Testis (tissue), 2 donors: Measurements from ENCODE around the gene IFNA2.

Source experiments
- POLR2A ChIP-seq: fragments of 450-650 bp; IDR thresholded peaks from one replicate; pipeline ENCODE4 v1.6.1; 2017; ENCODE audit warnings: antibody characterized with exemption, mild to moderate bottlenecking, moderate library complexity
- TF ChIP-seq, protein P1 (sequence below), 3 experiments: fragments of 450-650 bp in 2 of 3; fragments of 200-600 bp in 1 of 3; sonication (generic) in 1 of 3; IDR thresholded peaks; one replicate each; pipeline ENCODE4 v1.5.1; 2016 to 2019; ENCODE audit warnings: antibody characterized with exemption in 3 of 3, mild to moderate bottlenecking in 2 of 3, moderate library complexity in 1 of 3

DNA sequence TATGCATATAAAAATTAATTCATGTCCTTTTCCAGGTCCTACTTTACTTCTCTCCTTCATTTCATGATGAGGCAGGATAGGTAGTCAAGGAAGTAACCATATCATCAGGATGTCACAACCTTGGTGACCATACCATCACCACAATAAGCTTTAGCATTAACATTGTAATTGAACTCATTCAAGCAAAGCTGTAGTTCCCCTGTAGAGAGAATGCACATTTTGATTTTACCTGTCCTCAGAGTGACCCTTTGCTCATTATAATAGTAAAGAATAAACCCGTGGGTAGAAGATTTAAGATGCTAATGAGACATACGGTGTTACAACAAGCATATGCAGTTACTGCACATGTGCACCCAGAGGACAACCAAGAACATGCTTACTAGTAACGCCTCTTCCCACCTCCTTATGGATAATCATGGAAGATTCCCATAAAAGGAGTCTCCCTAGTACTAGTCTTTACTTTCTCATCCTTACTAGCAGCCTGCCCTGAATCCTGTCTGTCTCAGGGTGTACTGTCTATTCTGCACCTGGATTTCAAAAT is 36.7 kb downstream of the IFNA2 start:
- TF ChIP-seq, protein P1, sequence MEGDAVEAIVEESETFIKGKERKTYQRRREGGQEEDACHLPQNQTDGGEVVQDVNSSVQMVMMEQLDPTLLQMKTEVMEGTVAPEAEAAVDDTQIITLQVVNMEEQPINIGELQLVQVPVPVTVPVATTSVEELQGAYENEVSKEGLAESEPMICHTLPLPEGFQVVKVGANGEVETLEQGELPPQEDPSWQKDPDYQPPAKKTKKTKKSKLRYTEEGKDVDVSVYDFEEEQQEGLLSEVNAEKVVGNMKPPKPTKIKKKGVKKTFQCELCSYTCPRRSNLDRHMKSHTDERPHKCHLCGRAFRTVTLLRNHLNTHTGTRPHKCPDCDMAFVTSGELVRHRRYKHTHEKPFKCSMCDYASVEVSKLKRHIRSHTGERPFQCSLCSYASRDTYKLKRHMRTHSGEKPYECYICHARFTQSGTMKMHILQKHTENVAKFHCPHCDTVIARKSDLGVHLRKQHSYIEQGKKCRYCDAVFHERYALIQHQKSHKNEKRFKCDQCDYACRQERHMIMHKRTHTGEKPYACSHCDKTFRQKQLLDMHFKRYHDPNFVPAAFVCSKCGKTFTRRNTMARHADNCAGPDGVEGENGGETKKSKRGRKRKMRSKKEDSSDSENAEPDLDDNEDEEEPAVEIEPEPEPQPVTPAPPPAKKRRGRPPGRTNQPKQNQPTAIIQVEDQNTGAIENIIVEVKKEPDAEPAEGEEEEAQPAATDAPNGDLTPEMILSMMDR (IDR thresholded peaks at IDR 0.05): no peak
- TF ChIP-seq POLR2A: no peak
